Activated CD8-positive, alpha-beta memory T cell treated with anti-CD3 and anti-CD28 coated beads for 36 hours (primary cell): ENCODE data around the gene DDX46. TPM values are rescaled to one million over a fixed set of nuclear protein-coding genes. Genes with fewer than 3 reads are reported as not detected.

Experiments used
- CTCF ChIA-PET: fragments of 350-600 bp; sonication (Branson Sonifier 250); formaldehyde crosslinking; loops from one replicate; lab custom pipeline; 2021; ENCODE audit warnings: antibody characterized with exemption; lab: Charles Lee
- POLR2A ChIA-PET: fragments of 350-600 bp; sonication (Branson Sonifier 250); formaldehyde crosslinking; loops from one replicate; lab custom pipeline; 2021; ENCODE audit warnings: antibody characterized with exemption; lab: Charles Lee
- total RNA-seq, 2 experiments: library from RNA; stranded (reverse); gene quantifications; one replicate each; pipeline ENCODE4 v1.2.3, GENCODE V29; 2021

DDX46 gene
- total RNA-seq, 2 experiments from 2014 or later, result 80.4 to 81.7 TPM

GRCh38 chr5:134873987-134874830 is 115.6 kb downstream of the DDX46 start, which contains the start of gene TXNDC15:
Gene TXNDC15 (plus strand): TSS chr5:134874371. CDS start chr5:134874428, 57 bp downstream.
- POLR2A ChIA-PET, result interaction anchor here (0.5 to 2.0 kb wide), 8 partner anchors 13 to 136 kb away, joined by 4 to 18 read pairs (median 6); partner anchors contain the start of genes C5orf24, CAMLG, DDX46 and PCBD2
- CTCF ChIA-PET, result interaction anchor here (1.7 to 2.2 kb wide), 3 partner anchors 12 to 30 kb away, joined by 3 to 7 read pairs (median 5); partner anchors contain the start of gene PCBD2

GRCh38 chr5:134874831-134875655 is 116.5 kb downstream of the DDX46 start:
- POLR2A ChIA-PET, result interaction anchor here (1.5 to 2.0 kb wide), 3 partner anchors 30 to 117 kb away, joined by 6 to 18 read pairs (median 11); partner anchors contain the start of genes C5orf24, DDX46 and PCBD2
- CTCF ChIA-PET, result interaction anchor here (2.2 kb wide), 1 partner anchor 30 kb away, joined by 7 read pairs; the partner anchor contains the start of gene PCBD2

GRCh38 chr5:134877159-134877558 is 118.6 kb downstream of the DDX46 start:
- ChIA-PET POLR2A (interaction anchor here (0.5 kb wide), 1 partner anchor 27 kb away, joined by 7 read pairs; no protein-coding TSS in a partner anchor), CTCF (no interaction called here)

GRCh38 chr5:134878403-134878802 is 119.8 kb downstream of the DDX46 start:
- CTCF ChIA-PET, result interaction anchor here (0.6 kb wide), 1 partner anchor 12 kb away, joined by 4 read pairs; no protein-coding TSS in a partner anchor
- POLR2A ChIA-PET, result interaction anchor here (0.5 kb wide), 1 partner anchor 202 kb away, joined by 6 read pairs; no protein-coding TSS in a partner anchor

DNA sequence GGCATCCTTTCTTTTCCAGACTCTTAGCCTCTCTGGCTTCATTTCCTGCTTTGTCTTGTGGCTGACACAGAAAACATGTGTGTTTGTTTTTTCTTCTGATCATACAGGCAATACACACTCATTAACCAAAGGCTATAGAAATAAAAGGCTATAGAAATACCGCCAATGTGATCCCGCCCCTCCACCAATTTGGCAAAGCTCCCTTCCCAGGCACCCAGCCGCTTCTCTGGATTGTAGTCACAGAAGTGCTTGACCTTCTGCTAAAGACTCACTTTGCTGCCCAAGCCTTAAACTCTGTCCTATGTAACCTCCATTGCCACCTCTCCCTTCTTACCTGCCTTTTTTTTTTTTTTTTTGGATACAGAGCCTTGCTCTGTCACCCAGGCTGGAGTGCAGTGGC is 120.9 kb downstream of the DDX46 start:
- CTCF ChIA-PET, result no interaction called here
- POLR2A ChIA-PET, result interaction anchor here (0.7 kb wide), 1 partner anchor 199 kb away, joined by 9 read pairs; no protein-coding TSS in a partner anchor

Other genes starting within 250 kb of the DDX46 start
- 10 to 100 TPM; 71.5 to 74.2 TPM for gene JADE2, start 233.1 kb upstream of the DDX46 start, total RNA-seq
- 10 to 100 TPM; 55.4 to 58.5 TPM for gene SAR1B, start 126.0 kb upstream of the DDX46 start, total RNA-seq
- 10 to 100 TPM; 21.8 to 23.5 TPM for gene SEC24A, start 110.0 kb upstream of the DDX46 start, total RNA-seq
- 10 to 100 TPM; 22.6 to 24.7 TPM for gene CAMLG, start 20.2 kb upstream of the DDX46 start, total RNA-seq
- gene C5orf24, start 87.2 kb downstream of the DDX46 start, total RNA-seq, result 10 to 100 TPM; 26.2 to 29.2 TPM
- 10 to 100 TPM; 33.7 to 43.3 TPM for gene TXNDC15, start 115.6 kb downstream of the DDX46 start, total RNA-seq
- gene PCBD2, start 146.4 kb downstream of the DDX46 start, total RNA-seq, result 10 to 100 TPM; 10.5 to 11.3 TPM
- under 1 TPM; 0.17 TPM for gene CATSPER3, start 209.1 kb downstream of the DDX46 start, total RNA-seq